GM23338 (cell line): Measurements from ENCODE around the gene TMSB4X. TPM values are rescaled to one million over a fixed set of nuclear protein-coding genes. Genes with fewer than 3 reads are reported as not detected.

Experiments used
- ATAC-seq: fragments of 200-7000 bp; cut with Tn5 transposase; 3 replicates; pipeline ENCODE4 v1.9.1; 2020
- DNase-seq: peaks from one replicate; pipeline ENCODE4 v3.0.0-alpha.2; 2015; ENCODE audit warnings: low spot score
- H2AFZ ChIP-seq: fragments of 200-600 bp; sonication (generic); 2 replicates; pipeline ENCODE4 v1.8.0; 2016; ENCODE audit warnings: antibody characterized with exemption, mild to moderate bottlenecking, moderate library complexity
- H3F3A ChIP-seq: fragments of 200-600 bp; sonication (generic); replicated peaks from 2 replicates; pipeline ENCODE4 v1.8.0; 2017; ENCODE audit warnings: antibody characterized with exemption, mixed run types, low read depth
- H3K27ac ChIP-seq: fragments of 200-600 bp; sonication (generic); 2 replicates; pipeline ENCODE4 v1.6.1; 2016; ENCODE audit warnings: low read depth
- H3K27me3 ChIP-seq: fragments of 200-600 bp; sonication (generic); 2 replicates; pipeline ENCODE4 v1.8.0; 2016; ENCODE audit warnings: mild to moderate bottlenecking, mixed run types, moderate library complexity; ENCODE audit not compliant: insufficient read depth
- H3K36me3 ChIP-seq: fragments of 200-600 bp; sonication (generic); 2 replicates; pipeline ENCODE4 v1.8.0; 2016; ENCODE audit warnings: mild to moderate bottlenecking; ENCODE audit not compliant: insufficient read depth
- H3K4me1 ChIP-seq: fragments of 200-600 bp; sonication (generic); 2 replicates; pipeline ENCODE4 v1.8.0; 2016; ENCODE audit warnings: mild to moderate bottlenecking, moderate library complexity; ENCODE audit not compliant: insufficient read depth
- H3K4me2 ChIP-seq: fragments of 200-600 bp; sonication (generic); 2 replicates; pipeline ENCODE4 v1.7.1; 2017; ENCODE audit warnings: mixed run types
- H3K4me3 ChIP-seq: fragments of 200-600 bp; sonication (generic); 2 replicates; pipeline ENCODE4 v1.6.1; 2016; ENCODE audit warnings: mixed run types
- H3K79me2 ChIP-seq: fragments of 200-600 bp; sonication (generic); replicated peaks from 2 replicates; pipeline ENCODE4 v1.8.0; 2017; ENCODE audit warnings: mild to moderate bottlenecking; ENCODE audit not compliant: insufficient read depth
- H3K9me2 ChIP-seq: fragments of 200-600 bp; sonication (generic); 2 replicates; pipeline ENCODE4 v1.8.0; 2017; ENCODE audit not compliant: insufficient read depth
- H4K20me1 ChIP-seq: fragments of 200-600 bp; sonication (generic); replicated peaks from 2 replicates; pipeline ENCODE4 v1.8.0; 2017; ENCODE audit warnings: mild to moderate bottlenecking; ENCODE audit not compliant: insufficient read depth
- H3K27ac Mint-ChIP-seq: 2 replicates; pipeline ENCODE4 v1.8.0; 2020; ENCODE audit warnings: inconsistent platforms, mild to moderate bottlenecking, moderate library complexity, mixed read lengths
- H3K27me3 Mint-ChIP-seq: 3 replicates; pipeline ENCODE4 v1.8.0; 2022; ENCODE audit warnings: low read depth, mild to moderate bottlenecking, moderate library complexity, mixed read lengths, inconsistent platforms; ENCODE audit not compliant: insufficient read depth, poor library complexity
- H3K36me3 Mint-ChIP-seq: 3 replicates; pipeline ENCODE4 v1.8.0; 2021; ENCODE audit warnings: low read depth, mild to moderate bottlenecking, inconsistent platforms, moderate library complexity, mixed read lengths
- H3K4me1 Mint-ChIP-seq: 3 replicates; pipeline ENCODE4 v1.8.0; 2020; ENCODE audit warnings: mild to moderate bottlenecking, inconsistent platforms, mixed read lengths
- H3K4me3 Mint-ChIP-seq: 3 replicates; pipeline ENCODE4 v1.8.0; 2021; ENCODE audit warnings: moderate library complexity, mild to moderate bottlenecking, inconsistent platforms, mixed read lengths
- H3K9me3 Mint-ChIP-seq: 3 replicates; pipeline ENCODE4 v1.8.0; 2020; ENCODE audit warnings: moderate library complexity, mild to moderate bottlenecking, inconsistent platforms, mixed read lengths
- CREB1 ChIP-seq: fragments of 250-450 bp; sonication (Bioruptor Pico); IDR thresholded peaks from 2 replicates; pipeline ENCODE4 v1.5.0; 2020; ENCODE audit warnings: low read depth, mild to moderate bottlenecking, moderate library complexity
- CTCF ChIP-seq, 2 experiments: fragments of 200-600 bp in 1 of 2; sonication (generic) in 1 of 2; conservative IDR thresholded peaks; 2 replicates each; pipeline versions ENCODE4 v1.5.1 to v1.6.1; 2016 to 2017; ENCODE audit warnings: antibody characterized with exemption in 2 of 2, low read depth in 2 of 2, mild to moderate bottlenecking in 2 of 2, moderate library complexity in 1 of 2
- ETS1 ChIP-seq: IDR thresholded peaks from 2 replicates; pipeline ENCODE4 v1.6.1; 2016; ENCODE audit warnings: antibody characterized with exemption
- EZH2 ChIP-seq: fragments of 200-600 bp; sonication (generic); IDR thresholded peaks from one replicate; pipeline ENCODE4 v1.8.0; 2017; ENCODE audit warnings: antibody characterized with exemption, mild to moderate bottlenecking, low read depth; ENCODE audit not compliant: unreplicated experiment
- EZH2phosphoT487 ChIP-seq: fragments of 200-600 bp; sonication (generic); IDR thresholded peaks from one replicate; pipeline ENCODE4 v1.8.1; 2018; ENCODE audit warnings: antibody characterized with exemption; ENCODE audit not compliant: unreplicated experiment
- JUNB ChIP-seq: IDR thresholded peaks from one replicate; pipeline ENCODE4 v1.6.1; 2016; ENCODE audit warnings: antibody characterized with exemption; ENCODE audit not compliant: unreplicated experiment
- NANOG ChIP-seq: IDR thresholded peaks from 2 replicates; pipeline ENCODE4 v1.6.1; 2016; ENCODE audit warnings: antibody characterized with exemption, borderline replicate concordance
- POLR2AphosphoS5 ChIP-seq: IDR thresholded peaks from 2 replicates; pipeline ENCODE4 v1.6.1; 2016; ENCODE audit warnings: antibody characterized with exemption, low read depth
- REST ChIP-seq: IDR thresholded peaks from one replicate; pipeline ENCODE4 v1.6.1; 2018; ENCODE audit warnings: antibody characterized with exemption; ENCODE audit not compliant: unreplicated experiment
- STAT1 ChIP-seq: IDR thresholded peaks from one replicate; pipeline ENCODE4 v1.6.1; 2016; ENCODE audit warnings: antibody characterized with exemption; ENCODE audit not compliant: unreplicated experiment
- ZNF114 ChIP-seq: fragments of 250-450 bp; sonication (Bioruptor Pico); IDR thresholded peaks from 2 replicates; pipeline ENCODE4 v1.5.0; 2020; ENCODE audit warnings: mild to moderate bottlenecking, moderate library complexity
- ZNF331 ChIP-seq: fragments of 250-450 bp; sonication (Bioruptor Pico); IDR thresholded peaks from 2 replicates; pipeline ENCODE4 v1.5.0; 2020; ENCODE audit warnings: low read depth, mild to moderate bottlenecking, moderate library complexity
- ZNF462 ChIP-seq: fragments of 250-450 bp; sonication (Bioruptor Pico); IDR thresholded peaks from 2 replicates; pipeline ENCODE4 v1.5.0; 2020; ENCODE audit warnings: mild to moderate bottlenecking, moderate library complexity
- long read RNA-seq: library from polyadenylated mRNA; unstranded; transcript quantifications from one replicate; pipeline ENCODE4 v2.0.0, GENCODE V29; 2020; ENCODE audit not compliant: unreplicated experiment
- polyA plus RNA-seq: library from polyadenylated mRNA; unstranded; fragments of >200 nt; fragmentation: Nextera tagmentation; extraction: Ambion mirVana; gene quantifications from 2 replicates; pipeline ENCODE4 v1.2.1, GENCODE V29; 2016
- total RNA-seq: library from RNA; depleted of rRNA; stranded (reverse); fragments of >200 nt; shearing (Covaris generic); gene quantifications from 2 replicates; pipeline ENCODE4 v1.2.3, GENCODE V29; 2014; rRNA removed

Gene TMSB4X
- total RNA-seq = 999 and 1,367 TPM in 2 replicates
- polyA plus RNA-seq = 6,191 and 6,226 TPM in 2 replicates
- long read RNA-seq, transcript TMSB4X-204 (3 exons, 628 nt) = major isoform, 542 of 546 reads
- long read RNA-seq, partial matches to known transcripts = 1 of 546 reads
- long read RNA-seq, other reads (novel, unspliced or antisense) = 1 of 546 reads

- TF ChIP-seq CTCF (conservative IDR thresholded peaks at IDR 0.05; ENCODE audit: low read depth in 2 of 2) = no peak
- TF ChIP-seq JUNB = no peak
- no peak for TF ChIP-seq EZH2phosphoT487
- TF ChIP-seq ZNF462 (CRISPR knock-in tag) = no peak
- no peak for TF ChIP-seq EZH2
- no peak for TF ChIP-seq NANOG
- peak; percentile 99 for TF ChIP-seq POLR2AphosphoS5
- TF ChIP-seq STAT1 = no peak
- no peak for TF ChIP-seq REST
- TF ChIP-seq ETS1 = peak; percentile 67
- no peak for TF ChIP-seq ZNF114 (CRISPR knock-in tag)
- TF ChIP-seq CREB1 = peak; percentile 72
- TF ChIP-seq ZNF331 = no peak
Measured at GRCh38 chrX:12974796-12975669, at the start of gene TMSB4X. TSS of gene TMSB4X (plus strand) at chrX:12975110.

More at GRCh38 chrX:12974796-12975669, at the start of gene TMSB4X:
- peak; percentile 82 for DNase-seq
- Histone ChIP-seq H3K27ac (peak within 1 kb of the TSS; percentile 98), H3K4me2 (peak within 1 kb of the TSS; percentile 84), H3K27me3 (no peaks in the 10 kb centered on the region), H3K79me2 (peaks cover 22% of the 10 kb centered on the region), H2AFZ (no peak within 1 kb of the TSS), H3K36me3 (no peaks in the 10 kb centered on the region), H3F3A (no peaks in the 10 kb centered on the region), H3K4me3 (peak within 1 kb of the TSS; percentile 94), H3K4me1 (peaks cover 4% of the 10 kb centered on the region; the same call in 1 of the 2 replicates), H4K20me1 (no peaks in the 10 kb centered on the region), H3K9me2 (no peaks in the 10 kb centered on the region)
- peak within 1 kb of the TSS; percentile 92 for H3K4me3 Mint-ChIP-seq
- peak; percentile 58 for ATAC-seq
- H3K9me3 Mint-ChIP-seq = no peaks in the 10 kb centered on the region; the same call in 1 of the 3 replicates
- peaks cover 15% of the 10 kb centered on the region for H3K27me3 Mint-ChIP-seq
- peak within 1 kb of the TSS; percentile 99 for H3K27ac Mint-ChIP-seq
- H3K36me3 Mint-ChIP-seq = peaks cover 34% of the 10 kb centered on the region
- H3K4me1 Mint-ChIP-seq = peaks cover 44% of the 10 kb centered on the region
